GM21528 (cell line): ENCODE results near the gene F5.
A peak's percentile ranks its signal among the peaks of the same experiment; 100 is the strongest.

Experiments used
- ATAC-seq: cut with Tn5 transposase; IDR thresholded peaks from one replicate; pipeline ENCODE4 v1.9.1; 2021; ENCODE audit warnings: mild to moderate bottlenecking, moderate library complexity; ENCODE audit not compliant: unreplicated experiment, low FRiP score

Gene F5

DNA sequence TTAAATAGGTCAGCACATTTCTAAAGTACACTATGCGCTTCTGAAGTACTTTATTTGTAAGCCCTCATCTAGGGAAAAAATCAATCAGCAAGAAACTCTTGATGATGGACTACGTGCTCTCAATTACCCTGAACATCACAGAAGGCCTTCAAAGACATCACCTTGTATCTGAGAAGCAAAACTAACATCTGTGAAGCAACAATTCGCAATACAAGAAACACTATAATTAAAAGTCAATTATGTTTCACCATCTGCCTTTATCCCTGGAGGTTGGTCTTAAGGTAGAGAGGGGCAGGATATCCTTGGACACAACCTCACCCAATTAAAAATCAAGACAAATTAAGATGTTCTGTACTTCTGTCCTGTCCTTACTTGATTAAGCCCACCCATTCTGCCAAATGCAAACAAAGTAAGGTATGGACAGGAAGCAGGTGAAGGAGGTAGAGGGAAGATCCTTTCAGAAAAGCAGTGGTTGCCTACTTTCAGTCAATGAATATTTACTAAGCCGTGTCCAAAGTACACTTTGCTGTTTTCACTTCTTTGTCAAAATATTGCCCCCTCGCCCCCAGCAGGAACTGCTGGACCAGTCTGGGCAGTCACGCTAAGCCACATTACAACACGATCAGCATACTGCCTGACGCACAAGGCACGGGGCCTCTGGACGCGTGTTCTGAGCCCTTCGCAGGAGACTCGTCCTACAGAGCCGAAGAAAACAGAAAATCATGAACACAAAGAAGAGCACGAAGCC lies 101.4 kb downstream of the F5 start:
- ATAC-seq: peak; percentile 36

DNA sequence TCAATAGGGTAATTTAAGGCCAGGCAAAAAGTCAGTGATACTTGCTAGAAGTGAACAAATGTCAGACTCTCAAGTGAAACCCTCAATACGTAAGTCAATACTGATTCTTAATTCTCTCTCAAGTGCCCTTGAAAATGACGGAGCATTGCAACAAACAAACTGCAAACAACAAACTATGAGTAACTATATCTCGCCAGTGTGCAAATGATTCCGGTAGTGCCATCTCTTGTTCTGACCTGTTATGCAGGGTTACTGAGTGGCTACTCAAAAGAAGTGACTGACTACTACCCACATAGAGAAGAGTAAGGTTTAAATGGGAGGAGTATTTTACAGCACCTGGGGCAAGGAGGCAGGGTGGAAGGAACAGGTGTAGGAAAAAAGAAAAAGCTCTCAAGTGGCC lies 102.2 kb downstream of the F5 start:
- ATAC-seq: no peak

GRCh38 chr1:169483500-169483966 lies 102.7 kb downstream of the F5 start:
- no peak for ATAC-seq

- no peak for ATAC-seq
Observed at GRCh38 chr1:169479363-169480066, 106.8 kb downstream of the F5 start.

DNA sequence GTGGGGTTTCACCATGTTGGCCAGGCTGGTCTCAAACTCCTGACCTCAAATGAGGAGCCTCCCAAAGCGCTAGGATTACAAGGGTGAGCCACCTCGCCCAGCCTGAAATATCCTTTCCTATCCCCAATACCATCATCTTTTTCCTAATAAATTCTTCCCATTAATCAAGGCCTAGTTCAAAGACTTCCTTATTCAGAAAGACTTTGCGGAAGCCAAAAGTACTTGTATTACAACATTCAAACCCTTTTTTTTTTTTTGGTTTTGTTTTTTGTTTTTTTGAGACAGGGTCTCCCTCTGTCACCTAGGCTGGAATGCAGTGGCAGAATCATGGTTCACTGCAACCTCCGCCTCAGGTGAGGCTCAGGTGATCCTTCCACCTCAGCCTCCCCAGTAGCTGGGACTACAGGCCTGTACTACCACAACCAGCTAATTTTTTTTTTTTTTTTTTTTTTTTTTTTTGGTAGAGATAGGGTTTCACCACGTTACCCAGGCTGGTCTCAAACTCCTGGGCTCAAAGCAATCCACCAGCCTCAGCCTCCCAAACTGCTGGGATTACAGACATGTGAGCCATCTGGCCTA lies 108.1 kb downstream of the F5 start:
- ATAC-seq: no peak

- no peak for ATAC-seq
Observed at GRCh38 chr1:169475806-169476387, 110.4 kb downstream of the F5 start.

- no peak for ATAC-seq
Observed at GRCh38 chr1:169474302-169474995, 111.8 kb downstream of the F5 start.

DNA sequence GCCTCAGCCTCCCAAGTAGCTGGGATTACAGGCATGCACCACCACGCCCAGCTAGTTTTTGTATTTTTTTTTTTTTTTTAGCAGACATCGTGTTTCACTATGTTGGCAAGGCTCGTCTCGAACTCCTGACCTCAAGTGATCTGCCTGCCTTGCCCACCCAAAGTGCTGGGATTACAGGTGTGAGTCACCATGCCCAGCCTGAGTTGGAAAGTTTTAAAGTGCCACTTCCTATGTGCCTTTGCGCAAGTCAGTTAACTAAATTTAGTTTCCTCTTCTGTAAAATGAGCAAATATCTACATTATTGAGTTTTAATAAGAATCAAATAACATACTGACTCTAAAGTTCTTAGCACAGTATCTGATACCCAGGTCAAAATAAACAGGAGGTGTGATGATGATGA lies 112.9 kb downstream of the F5 start:
- ATAC-seq: no peak

- no peak for ATAC-seq
Observed at GRCh38 chr1:169472738-169473137, 113.5 kb downstream of the F5 start.

- ATAC-seq: no peak
Observed at GRCh38 chr1:169468982-169469381, 117.3 kb downstream of the F5 start.

GRCh38 chr1:169466259-169467230 lies 119.7 kb downstream of the F5 start:
- ATAC-seq: no peak

DNA sequence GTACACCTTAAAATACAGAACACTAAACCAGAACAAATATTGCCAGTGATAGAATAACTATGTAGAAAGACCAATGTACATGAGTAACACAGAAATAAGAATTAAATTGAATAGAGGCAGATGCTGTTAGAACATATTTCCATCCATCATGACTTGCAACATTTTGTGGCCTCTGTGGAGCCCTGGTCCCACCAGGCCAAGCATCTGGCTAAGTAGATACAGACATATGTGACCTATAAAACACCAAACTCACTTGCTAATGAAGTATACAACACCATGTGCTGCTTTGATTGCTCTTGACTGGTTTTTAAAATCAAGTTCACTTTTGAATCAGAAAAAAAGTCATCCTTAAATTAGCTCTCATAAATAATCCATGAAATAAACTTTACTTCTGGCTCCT lies 121.0 kb downstream of the F5 start:
- no peak for ATAC-seq
